Stimulated activated CD4-positive, alpha-beta T cell treated with anti-CD3 and anti-CD28 coated beads, Interleukin-1b, Interleukin-23, amount 100 ng/mL, for 4 hours (primary cell): ENCODE data around the gene MDM2.
"Not testable (repeated sequence)": the region's sequence is repeated elsewhere in the genome, so short reads cannot be mapped to it uniquely, and the experiment has no call there.

ENCODE experiments used
- DNase-seq, 2 donors: peaks; one replicate each; pipeline ENCODE4 v3.0.0-alpha.2; 2020; ENCODE audit warnings: low read depth in 2 of 2

The MDM2 gene

DNA sequence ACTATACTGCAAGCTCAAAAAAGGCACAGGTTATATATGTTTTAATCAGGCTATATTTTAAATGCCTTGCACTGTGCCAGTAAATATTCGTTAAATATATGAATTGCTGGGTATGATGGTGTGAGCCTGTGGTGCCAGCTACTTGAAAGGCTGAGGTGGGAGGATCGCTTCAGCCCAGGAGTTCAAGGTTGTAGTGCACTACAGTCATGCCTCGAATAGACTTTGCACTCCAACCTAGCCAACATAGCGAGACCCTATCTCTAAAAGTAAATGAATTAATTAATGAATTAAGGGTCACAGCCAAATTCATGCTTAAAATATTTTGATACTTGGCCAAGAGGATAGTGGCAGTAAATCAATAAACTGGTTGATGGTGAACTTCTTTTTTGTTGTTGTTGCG, 22.2 kb upstream of the MDM2 start:
- DNase-seq = no peak

DNA sequence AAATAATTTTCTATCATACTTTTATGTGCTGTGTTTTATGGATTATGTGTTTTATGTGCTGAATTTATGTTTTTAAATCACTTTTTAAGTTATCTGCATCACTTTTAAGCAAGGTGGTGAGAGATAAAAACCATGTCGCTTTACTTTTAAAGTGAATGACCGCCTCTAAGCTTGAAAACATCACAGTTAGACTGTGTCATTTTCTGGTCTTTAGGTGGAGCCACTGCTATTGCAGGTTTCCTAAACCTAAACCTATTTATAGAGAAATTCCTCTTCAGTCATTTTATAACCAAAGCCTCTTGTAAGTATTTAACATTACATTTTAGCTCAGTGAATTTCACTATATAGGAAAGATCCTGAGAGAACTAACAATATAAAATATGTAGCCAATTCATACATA, 21.0 kb upstream of the MDM2 start:
- DNase-seq = no peak

DNA sequence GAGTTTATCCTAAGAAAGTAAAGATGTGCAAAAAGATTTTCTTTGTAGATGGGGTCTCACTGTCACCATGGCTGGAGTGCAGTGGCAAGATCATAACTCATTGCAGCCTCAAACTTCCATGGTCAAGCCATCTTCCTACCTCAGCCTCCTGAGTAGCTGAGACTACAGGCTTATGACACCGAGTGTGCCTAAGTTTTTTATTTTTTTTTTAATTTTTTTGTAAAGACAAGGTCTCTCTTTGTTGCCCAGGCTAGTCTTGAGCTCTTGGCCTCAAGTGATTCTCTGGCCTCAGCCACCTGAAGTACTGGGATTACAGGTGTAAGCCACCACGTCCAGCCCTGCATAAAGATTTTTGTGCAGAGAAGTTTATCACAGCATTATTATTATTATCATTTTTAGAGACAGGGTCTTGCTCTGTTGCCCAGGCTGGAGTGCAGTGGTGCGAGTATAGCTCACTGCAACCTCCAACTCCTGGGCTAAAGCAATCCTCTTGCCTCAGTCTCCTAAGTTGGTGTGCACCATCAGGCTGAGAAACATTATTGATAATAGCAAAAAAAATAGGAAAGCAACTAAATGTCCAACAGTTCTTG, 19.3 kb upstream of the MDM2 start:
- no peak for DNase-seq

DNA sequence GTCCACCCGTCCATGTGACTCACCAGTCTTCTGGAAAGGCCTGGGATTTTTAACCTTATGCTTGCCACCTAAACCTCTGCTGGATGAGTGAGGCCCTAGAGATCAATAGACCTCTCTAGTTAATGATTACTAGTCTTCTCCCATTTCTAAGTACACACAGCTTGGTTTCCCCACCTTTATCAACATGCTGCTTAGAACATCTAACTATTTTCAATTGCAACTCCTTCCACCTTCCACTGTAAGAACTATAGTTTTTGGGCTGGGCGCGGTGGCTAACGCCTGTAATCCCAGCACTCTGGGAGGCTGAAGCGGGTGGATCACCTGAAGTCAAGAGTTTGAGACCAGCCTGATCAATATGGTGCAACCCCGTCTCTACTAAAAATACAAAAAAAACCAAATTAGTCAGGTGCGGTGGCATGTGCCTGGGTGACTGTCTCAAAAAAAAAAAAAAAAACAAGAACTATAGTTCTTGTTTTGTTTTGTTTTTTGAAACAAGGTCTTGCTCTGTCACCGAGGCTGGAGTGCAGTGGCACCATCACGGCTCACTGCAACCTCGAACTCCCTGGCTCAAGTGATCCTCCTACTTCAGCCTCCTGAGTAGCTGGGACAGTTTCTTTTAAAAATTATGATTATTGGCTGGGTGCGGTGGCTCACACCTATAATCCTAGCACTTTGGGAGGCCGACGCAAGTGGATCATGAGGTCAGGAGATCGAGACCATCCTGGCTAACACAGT, 18.7 kb upstream of the MDM2 start:
- DNase-seq = no peak

DNA sequence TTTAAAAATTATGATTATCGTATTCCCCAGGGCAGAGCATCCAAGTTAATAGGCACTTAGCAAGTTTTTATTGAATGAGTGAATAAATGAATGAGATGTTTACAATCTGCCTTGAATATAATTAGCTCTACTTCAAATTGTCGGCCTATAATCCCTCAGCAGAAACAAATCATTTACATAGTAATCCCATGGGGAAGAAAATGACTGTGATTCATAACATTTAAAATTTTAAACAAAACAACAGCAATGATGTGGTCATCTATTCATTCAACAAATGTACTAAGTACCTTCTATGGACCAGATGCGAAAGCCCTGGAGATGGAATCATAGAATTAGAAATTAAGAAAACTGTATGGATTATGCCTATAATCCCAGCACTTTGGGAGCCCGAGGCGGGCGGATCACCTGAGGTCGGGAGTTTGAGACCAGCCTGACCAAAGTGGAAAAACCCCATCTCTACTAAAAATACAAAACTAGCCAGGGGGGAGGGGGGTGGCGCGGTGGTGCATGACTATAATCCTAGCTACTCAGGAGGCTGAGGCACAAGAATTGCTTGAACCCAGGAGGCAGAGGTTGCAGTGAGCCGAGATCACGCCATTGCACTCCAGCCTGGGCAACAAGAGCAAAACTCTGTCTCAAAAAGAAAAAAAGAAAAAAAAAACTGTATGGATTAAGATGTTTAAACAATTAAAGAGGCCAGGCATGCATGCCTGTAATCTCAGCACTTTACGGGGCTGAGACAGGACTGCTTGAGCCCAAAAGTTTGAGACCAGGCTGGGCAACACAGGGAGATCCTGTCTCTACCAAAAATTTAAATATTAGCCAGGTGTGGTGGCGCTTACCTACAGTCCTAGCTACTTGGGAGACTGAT, 17.7 kb upstream of the MDM2 start:
- no peak for DNase-seq

DNA sequence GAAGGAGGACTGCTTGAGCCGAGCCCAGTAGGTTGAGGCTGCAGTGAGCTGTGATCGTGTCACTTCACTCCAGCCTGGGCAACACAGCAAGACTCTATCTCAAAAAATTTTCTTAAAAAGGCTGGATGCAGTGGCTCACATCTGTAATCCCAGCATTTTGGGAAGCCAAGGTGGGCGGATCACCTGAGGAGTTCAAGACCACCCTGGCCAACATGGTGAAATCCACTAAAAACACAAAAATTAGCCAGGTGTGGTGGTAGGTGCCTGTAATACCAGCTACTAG, 17.1 kb upstream of the MDM2 start:
- DNase-seq = no peak

DNA sequence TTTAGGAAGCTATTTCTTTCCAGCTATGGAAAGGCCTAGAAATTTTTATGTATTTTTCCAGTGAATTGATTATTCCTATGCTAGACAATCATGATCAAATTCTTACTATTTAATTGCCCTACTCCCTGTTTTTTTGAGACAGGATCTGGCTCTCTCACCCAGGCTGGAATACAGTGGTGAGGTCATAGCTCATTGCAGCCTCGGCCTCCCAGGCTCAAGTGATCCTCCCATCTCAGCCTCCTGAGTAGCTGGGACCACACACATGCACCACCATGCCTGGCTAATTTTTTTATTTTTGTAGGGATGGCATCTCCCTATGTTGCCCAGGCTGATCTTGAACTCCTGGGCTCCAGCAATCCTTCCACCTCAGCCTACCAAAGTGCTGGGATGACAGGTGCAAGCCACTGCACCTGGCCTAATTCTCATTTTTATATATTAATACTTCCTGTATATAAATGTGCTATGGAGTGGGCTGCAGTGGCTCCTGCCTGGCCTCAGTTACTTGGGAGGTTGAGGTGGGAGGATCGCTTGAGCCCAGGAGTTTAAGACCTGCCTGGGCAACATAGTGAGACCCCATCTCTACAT, 16.0 kb upstream of the MDM2 start:
- no peak for DNase-seq

DNA sequence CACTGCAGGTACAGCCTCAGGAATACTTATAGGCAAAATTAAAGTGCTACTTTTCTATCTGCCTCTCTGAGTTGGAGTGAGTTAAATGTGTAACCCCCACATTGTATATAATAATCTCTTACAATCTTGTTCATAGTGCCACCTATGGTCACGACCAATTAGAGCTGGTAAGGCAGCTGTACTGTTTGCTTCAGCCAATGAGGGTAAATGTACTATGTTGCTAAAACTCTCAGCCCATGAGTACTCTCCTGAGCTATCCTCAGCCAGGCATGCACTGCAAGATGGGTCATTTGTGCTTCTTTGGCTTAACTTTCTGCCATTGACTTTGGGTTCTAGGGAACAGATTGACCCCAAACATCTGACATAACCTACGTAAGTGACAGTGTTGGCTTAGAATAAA, 15.0 kb upstream of the MDM2 start:
- no peak for DNase-seq

DNA sequence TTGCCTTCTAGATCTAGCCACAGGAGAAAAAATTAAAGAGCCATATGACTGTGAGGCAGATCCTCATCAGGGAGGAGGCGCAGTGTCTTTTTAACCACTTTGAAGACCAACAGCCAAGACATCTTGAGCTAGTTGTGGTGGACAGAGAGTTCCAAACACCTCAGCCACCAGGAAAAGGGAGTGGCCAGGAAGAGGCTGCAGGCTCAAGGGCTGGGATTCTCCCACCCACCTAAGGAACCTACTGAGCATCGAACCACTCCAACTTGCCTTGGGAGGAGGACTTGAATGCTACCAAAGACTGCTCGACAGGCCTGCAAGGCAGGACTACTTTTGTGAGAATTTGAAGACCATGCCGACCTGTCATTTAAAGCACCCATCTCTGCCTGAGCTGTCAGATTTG, 14.5 kb upstream of the MDM2 start:
- DNase-seq = no peak

DNA sequence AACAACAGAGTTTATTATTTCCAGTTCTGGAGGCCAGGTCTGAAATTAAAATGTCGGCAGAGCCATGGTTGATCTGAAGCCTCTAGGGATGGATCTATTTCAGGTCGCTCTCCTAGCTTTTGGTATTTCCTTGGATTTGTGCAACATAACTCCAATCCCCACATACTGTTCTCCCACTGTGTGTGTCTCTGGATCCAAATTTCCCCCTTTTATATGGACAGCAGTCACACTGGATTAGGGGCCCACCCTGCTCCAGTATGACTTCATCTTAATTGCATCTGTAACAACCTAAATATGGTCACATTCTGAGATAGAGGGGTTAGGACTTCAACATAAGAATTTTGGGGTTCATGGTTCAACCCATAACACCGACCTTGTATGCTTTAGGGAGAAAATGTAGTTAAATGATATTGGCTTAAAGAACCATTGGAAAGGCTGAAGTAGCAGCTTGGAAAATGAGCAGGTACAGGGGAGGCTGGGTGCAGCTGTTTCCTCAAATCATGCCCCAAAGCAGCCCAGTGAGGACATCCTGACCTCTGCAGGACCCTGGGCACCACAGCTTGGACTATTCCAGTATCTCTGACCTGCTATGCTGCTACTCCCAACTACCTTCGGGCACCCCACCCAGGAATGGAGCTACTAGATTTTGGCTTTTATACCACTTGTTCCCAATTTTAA, 13.9 kb upstream of the MDM2 start:
- DNase-seq = no peak

DNA sequence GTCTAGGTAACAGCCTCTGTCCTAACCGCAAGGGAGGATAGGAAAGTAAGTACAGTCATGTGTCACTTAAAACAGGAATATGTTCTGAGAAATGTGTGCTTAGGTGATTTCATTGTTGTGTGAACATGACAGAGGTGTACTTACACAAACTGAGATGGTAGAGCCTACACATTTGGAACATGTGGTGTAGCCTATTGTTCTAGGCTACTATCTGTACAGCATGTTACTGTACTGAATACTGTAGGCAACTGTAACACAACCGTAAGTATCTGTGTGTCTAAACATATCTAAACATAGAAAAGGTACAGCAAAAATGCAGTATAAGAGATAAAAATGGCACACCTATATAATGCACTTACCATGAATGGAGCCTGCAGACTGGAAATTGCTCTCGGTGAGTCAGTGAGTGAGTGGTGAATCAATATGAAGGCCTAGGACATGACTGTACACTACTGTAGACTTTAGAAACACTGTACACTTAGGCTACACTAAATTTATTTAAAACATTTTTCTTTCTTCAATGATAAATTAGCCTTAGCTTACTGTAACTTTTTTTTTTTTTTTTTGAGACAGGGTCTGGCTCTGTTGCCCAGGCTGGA, 13.2 kb upstream of the MDM2 start:
- DNase-seq = no peak

DNA sequence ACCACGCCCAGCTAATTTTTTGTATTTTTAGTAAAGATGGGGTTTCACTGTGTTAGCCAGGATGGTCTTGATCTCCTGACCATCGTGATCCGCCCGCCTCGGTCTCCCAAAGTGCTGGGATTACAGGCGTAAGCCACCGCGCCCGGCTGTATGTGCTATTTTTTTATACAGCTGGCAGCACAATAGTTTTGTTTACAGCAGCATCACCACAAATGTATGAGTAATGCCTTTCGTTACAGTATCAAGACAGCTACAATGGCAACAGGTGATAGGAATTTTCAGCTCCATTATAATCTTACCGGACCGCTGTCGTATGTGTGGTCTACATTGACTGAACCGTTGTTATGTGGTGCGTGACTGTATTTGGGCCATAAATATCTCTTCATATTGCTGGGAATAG, 11.6 kb upstream of the MDM2 start:
- DNase-seq = no peak

DNA sequence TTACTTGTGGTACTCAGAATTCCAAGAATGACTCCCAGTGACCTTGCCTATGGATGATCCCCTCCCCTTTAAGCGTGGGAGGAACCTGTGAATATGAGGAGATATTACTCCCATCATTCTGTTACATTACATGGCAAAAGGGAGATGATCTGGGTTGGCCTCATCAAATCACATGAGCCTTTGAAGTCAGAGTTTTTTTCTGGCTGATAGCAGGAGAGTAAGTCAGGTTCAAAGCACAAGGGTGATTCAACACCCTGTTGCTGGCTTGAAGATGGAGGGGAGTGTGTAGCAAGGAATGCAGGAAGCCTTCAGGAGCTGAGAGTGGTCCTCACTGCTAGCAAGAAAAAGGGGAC, 9.1 kb upstream of the MDM2 start:
- no peak for DNase-seq

DNA sequence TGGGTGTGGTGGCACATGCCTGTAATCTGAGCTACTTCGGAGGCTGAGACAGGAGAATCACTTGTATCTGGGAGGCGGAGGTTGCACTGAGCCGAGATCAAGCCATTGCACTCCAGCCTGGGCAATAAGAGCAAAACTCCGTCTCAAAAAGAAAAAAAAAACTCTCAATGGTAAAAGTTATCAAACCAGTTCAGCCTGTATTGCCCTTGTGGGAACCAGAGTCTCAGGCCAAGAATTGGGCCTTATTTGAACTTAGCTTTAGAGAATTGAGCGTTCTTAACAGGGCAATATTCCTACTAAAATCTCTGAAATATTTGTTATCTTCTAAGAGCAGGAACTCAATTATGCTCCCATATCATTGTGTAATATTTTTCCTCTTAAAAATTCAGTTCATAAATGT, 7.7 kb upstream of the MDM2 start:
- no peak for DNase-seq

DNA sequence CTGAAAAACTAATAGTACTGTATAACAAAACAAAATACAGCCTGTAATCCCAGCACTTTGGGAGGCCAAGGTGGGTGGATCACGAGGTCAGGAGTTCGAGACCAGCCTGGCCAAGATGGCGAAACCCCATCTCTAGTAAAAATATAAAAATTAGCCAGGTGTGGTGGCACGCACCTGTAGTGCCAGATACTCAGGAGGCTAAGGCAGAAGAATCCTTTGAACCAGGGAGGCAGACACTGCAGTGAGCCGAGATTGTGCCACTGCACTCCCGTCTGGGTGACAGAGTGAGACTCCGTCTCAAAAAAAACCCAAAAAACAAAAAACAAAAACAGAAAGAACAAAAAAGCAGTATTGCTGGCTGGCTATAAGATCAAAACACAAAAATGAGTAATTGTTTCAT, 6.9 kb upstream of the MDM2 start:
- not testable (repeated sequence) for DNase-seq

DNA sequence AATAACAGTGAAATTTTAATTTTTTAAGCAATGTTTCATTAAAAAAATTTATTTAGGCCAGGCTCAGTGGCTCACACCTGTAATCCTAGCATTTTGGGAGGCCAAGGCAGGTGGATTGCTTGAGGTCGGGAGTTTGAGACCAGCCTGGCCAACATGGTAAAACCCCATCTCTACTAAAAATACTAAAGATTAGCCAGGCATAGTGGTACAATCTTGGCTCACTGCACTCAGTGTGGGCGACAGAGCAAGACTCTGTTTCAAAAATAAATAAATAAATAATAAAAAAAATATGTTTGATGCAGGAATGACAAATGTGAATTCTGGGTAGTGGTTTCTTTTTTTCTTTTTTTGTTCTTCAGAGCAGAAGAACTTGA, 5.6 kb upstream of the MDM2 start:
- DNase-seq = not testable (repeated sequence)

DNA sequence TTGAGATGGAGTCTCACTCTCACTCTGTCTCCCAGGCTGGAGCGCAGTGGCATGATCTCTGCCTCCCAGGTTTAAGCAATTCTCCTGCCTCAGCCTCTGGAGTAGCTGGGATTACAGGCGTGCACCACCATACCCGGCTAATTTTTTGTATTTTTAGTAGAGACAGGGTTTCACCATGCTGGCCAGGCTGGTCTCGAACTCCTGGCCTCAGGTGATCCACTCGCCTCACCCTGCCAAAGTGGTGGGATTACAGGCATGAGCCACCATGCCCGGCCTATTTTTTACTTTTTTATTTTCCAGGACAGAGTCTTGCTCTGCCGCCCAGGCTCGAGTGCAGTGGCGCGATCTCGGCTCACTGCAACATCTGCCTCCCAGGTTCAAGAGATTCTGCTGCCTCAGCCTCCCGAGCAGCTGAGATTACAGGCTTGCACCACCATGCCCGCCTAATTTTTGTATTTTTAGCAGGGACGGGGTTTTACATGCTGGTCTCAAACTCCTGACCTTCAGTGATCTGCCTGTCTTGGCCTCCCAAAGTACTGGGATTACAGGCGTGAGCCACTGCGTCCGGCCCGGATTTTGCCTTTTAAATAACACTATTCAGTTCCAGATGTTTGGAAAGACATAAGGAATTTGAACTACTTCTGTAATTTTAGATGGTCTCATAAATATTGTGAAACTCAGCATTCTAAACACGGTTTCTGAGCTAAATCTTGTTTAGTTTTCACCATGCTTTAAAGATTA, 4.9 kb upstream of the MDM2 start:
- not testable (repeated sequence) for DNase-seq

DNA sequence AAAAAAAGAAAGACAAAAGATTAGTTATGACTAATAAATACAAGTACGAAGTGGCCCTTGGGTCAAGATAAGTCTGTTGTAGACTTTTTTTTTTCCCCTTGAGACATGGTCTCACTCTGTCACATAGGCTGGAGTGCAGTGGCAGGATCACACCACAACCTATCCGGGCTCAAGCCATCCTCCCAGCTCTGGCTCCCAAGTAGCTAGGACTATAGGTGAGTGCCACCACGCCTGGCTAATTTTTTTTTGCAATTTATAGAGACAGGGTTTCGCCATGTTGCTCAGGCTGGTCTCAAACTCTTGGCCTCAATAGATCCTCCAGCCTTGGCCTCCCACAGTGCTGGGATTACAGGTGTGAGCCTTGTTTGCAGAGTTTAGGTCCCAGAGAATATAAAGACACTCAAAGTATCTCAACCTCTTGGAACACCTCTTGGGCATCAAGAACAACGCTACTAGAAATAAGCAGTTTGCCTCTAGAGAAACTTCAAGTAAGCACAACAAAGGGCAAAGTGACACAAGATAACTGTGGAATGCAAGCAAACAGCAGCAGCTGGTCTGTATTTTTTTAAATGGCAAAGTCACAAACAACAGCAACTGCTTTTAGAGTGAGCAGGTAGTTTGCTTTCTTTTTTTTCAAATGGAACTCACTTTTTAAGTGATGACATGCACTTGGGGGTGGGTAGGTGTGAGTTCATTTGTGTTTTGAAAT, 3.9 kb upstream of the MDM2 start:
- DNase-seq = no peak

DNA sequence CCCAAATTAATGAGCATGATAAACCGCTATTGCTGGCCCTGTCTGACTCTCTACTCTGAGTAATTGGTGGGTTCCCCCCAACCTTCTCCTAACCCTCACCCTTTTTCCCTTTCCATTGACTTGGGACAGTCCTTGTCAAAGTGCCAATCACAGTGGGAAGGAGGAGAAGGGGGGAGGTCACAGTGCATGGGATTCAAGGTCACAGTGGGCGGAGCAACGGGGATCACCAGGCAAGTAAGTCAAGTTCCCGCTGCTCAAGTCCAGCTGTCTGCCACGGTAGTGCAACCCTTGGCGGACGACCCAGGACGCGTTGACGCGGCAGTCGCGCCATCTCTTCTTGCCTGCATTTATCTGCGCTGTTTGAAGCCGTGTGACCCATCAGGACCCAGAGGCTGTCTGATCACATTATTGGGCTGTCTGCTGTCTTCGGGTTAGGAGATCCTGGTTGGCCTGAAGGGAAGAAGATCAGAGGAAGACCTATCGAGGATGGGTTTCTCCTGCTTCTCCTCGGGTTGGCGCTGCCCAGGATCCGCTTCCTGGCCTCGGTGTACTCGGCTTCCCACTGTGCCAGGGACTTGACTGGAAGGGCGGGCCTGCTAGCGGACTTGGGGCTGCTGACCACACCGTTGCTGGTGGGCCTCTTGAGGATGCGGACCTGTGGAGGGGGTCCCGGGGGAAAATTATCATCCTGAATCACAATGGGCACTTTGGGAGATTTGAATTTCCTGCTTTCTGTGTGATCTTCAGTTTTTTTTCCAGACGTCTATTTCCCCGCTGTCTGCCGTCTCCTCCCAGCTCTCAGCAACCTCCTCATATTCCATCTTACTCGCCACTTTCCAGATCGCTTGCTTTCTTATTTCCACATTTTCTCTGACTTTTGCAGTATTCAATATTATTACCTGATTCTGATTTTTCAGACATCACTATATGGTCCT, 3.1 kb upstream of the MDM2 start:
- DNase-seq = no peak
